SK-N-SH (cell line): ENCODE results near the gene ZIC3.

Experiments
- FOXM1 ChIP-seq: IDR thresholded peaks from 2 replicates; pipeline ENCODE4 v1.4.0; 2012; ENCODE audit warnings: low read depth, mild to moderate bottlenecking
- SIN3A ChIP-seq: IDR thresholded peaks from 2 replicates; pipeline ENCODE4 v1.6.1; 2012; ENCODE audit warnings: low read depth, mild to moderate bottlenecking, low read length, moderate library complexity, borderline replicate concordance

DNA sequence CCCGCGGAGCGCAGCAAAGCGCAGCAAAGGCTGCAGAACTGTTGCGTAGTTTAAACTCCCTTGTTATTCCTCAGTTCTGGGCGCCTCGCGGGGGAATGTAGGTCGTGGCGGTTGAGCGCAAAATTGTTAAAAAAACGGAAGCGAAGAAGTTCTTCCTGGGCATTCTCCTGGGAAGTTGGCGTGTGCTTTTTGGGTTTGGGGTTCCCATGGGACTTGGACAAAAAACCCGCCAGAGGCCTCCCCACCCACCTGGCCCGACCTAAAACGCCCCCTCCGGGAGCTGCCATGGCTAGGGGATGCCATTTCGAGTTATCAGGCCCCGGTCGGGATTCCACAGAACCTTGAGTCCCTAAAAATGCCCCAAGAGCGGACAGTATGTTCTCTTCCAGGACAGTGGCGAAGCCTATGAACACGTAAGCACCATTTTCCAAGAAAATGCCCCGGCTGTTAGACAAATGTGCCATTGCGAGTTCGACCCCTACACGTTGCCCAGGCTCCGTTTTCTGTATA, 8.9 kb downstream of the ZIC3 start:
- TF ChIP-seq SIN3A (no peak), FOXM1 (no peak)
